Amniotic stem cell (primary cell): ENCODE measurements around the gene VPS39.

ENCODE experiments used
- DNase-seq: peaks from one replicate; lab custom pipeline; 2025; lab: John Stamatoyannopoulos, UW

VPS39 gene

DNA sequence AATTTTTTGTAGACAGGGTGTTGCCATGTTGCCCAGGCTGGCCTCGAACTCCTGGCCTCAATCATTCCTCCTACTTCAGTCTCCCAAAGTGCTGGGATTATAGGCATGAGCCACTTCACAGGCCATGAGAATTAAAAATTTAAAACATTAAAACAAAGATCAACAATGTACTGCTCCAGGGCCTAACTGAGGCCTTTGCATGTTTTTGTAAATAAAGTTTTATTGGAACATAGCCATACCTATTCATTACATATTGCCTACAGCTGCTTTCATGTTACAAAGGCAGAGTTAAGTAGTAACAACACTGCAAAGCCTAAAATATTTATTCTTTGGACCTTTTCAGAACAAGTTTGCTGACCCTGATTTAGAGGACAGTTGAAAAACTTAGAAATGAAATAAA, 9.6 kb downstream of the VPS39 start:
- no peak for DNase-seq

DNA sequence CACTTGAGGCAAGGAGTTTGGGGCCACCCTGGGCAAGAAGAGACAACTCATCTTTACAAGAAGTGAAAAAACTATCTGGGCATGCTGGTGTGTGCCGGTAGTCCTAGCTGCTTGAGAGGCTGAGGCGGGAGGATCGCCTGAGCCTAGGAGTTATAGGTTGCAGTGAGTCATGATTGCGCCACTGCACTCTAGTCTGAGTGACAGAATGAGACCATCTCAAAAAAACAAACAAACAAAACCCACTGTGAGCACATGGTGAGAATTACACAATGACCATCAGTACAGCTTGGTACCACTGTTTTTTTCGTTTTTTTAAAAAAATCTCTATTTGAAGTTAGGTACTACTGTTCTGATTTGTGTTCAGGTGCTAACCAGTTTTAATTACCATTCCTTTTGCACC, 13.6 kb downstream of the VPS39 start:
- DNase-seq, result no peak

DNA sequence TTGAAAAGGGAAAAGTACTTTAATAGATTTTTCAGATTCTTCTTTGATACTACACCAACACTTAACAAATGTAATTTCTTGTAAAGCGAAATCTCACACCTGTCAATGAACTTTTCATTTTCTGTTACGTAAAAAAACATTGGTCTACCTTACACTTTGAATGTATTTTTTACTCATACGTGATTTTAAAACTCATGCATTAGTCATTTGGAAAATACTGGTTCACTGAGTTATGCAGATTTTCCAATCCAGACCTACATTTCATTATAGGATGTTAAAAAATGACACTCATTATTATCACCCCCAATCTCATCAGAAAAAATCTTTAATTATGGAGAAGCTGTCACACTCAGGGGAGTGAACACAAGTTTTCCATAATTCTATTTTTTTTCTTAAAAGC, 14.7 kb downstream of the VPS39 start:
- no peak for DNase-seq

DNA sequence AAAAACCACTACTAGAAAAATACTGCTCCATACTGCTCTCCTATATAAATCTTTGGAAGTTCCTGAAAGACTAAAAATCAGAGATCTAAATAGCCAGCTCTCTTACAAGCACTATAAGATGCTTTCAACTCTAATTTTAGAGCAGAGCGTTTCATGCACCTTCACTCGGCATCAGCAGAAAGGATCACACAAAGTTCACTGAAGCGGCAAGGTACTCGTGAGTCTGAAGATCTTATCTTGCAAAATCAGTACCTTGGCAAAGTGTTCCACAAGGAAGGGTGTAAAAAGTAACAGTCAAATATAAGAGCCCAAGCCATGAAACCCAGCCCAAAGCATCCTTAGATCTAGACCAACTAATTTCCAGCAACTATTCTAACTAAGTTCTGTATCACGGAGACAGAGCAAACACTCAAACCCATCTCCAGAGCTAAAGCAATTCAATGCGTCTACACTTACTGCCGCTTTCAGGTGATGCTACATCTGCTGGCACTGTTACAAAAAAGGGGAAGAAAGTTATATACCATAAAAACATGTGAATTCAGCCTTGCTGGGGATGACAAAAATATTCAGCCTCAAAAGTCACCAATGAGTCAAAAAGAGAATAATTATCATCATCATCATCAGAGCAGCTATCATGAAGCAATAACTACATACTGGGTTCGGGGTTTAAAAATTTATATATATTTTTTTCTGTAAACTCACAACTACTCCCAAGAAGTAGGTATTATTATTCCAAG, 16.3 kb downstream of the VPS39 start:
- DNase-seq, result no peak

DNA sequence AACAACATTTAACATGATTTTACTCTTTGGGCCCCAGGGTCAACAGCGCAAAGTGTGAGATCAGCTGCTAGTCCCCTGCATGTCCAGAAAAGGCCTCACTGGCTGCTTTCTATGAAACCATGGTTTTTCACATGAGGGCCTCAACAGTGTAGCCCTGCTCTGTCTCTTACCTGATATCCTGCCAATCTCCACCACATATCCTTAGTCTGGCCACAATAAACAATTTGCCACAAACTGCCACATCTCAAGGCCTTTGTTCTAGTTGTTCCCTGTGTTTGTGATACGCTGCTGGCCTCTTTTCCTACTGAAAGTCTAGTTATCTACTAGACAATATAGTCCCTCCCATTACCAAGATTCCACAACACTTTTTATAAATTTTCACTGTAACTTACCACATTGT, 17.7 kb downstream of the VPS39 start:
- no peak for DNase-seq

DNA sequence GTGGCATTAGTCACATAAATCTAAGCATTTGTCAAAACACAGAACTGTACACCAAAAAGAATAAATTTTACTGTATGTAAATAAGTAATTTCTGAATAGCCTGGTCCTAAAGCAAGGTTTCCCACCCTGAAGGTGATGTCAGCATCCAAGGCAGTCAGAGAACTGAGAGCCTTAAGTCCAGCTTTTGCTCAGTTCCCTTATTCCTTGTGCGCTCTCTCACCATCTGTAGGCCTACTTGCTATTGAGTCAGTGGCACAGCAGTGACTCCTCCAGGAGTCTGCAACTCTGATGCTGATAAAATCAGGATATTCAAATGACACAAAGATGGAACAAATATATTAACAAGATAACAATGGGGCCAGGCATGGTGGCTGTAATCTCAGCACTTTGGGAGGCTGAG, 22.3 kb downstream of the VPS39 start:
- no peak for DNase-seq

DNA sequence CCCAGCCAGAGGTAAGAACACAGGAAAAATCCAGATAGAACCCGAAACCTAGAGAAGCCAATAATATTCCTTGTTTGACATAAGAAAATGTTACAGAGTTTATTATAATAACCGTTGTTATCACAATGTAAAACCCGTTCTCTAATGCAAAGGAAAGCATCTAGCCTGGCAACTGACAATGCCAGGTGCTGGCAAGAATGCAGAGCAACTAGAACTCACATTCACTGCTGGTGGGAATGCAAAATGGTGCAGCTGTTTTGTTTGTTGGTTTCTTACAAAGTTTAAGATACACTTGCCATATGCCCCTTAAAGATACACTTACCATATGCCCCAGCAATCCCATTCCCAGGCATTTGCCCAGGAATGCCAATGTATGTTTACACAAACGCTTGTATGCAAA, 23.4 kb downstream of the VPS39 start:
- no peak for DNase-seq

DNA sequence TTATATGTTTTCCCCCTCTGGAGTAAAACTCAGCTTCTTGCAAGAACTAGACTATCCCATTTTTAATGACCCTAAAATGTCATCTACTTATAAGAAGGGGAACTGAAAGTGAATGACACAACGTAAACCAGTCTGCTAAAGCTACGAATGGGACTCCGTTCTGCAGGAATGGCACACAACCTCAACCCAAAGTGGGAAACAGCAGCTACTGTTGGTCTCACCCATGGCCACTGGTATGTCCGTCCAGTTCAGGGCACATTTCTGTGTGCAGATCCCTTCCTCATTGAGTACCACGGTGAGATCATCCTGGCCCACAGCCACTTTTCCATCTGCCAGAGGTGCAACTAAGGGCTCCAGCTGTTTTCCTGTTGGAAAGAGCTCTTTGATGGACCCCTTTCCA, 23.8 kb downstream of the VPS39 start:
- no peak for DNase-seq

DNA sequence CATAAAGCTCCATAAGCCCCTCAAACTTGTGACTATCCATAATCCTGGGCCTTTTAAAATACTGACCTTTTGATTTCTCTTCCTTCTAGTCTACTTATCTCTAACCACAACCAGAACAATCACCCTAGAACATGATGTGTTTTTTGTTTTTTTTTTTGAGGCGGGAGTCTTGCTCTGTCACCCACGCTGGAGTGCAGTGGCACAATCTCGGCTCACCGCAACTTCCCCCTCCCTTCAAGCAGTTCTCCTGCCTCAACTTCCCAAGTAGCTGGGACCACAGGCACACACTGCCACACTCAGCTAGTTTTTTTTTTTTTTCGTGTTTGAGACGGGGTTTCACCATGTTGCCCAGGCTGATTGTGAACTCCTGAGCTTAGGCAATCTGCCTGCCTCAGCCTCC, 25.1 kb downstream of the VPS39 start:
- DNase-seq, result no peak

DNA sequence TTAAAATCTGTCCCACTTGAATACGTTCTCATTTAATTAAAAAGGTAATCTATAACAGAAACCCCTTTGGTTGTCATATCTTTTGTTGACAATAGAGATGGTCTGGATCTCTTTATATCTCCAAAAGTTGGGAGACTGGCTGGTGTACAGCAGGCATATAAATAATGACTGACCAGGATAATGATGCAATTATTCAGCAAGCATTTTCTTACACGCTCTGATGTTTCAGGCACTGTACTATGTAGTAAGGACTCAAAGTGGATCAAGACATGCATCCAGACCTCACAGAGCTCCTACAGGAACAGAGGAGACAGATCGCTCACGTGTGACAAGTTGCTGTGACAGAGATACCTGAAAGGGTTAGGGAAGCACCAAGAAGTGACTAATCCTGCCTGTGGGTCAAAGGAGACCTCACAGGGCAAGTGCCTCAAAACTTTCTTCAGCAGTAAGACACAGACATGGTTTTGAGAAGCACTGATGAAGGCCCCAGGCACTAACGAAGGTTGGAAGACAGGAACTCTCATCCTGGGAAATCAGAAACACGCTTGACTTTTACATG, 25.7 kb downstream of the VPS39 start:
- DNase-seq, result no peak

DNA sequence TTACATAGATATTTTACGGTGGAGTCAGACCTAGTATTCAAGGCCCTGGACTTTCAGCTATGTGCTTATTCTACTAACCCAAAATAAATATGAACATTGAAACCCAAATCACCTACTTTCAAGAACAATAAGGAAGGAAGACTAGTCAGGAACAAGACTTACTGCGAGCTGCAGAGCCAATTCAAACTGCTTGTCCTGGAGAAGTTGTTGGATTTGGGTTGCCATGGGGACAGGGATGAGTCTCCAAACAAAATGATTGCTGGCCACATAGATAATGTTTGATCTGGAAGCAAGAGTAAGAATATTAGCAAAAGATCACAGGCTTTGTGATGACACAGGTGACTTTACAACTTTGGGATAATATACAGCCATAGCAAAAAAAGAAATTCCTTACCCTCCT, 30.0 kb downstream of the VPS39 start:
- DNase-seq, result no peak

DNA sequence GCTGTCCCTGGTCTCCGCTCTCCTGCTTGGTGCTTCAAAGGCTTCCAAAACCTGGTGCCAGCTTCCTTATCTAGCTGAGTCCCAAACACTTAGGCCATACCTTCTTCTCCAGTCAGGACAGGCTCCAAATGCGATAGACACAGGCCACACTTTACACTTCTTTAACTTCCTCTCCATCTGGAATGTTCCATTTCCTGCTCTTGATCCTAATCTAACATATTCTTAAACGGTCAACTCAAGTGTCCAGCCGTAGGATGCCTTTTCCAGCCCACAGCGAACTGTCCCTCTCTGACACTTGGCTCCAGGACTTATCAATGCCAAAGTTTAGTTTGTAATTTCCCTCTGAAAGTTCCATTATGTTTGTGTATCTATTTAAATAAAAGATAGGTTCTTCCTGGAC, 32.4 kb downstream of the VPS39 start:
- DNase-seq, result no peak

DNA sequence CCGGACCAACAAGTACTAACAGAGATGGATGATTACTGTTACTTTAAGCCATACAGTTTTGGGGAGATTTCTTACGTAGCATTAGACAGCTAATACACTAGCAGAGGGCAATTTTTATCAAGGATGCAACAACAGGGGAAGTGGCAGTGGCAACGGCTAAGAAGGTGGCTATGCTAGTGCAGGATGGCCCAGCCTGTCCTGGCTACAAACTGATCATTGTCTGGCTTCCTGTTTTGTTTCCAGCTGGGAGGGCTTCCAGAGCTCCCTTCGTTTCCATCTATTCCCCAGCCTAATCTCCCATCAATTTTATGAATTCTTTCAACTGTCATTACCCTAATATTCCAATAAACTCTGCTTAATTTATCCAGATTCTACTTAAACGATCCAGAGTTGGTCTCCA, 35.6 kb downstream of the VPS39 start:
- DNase-seq, result no peak

DNA sequence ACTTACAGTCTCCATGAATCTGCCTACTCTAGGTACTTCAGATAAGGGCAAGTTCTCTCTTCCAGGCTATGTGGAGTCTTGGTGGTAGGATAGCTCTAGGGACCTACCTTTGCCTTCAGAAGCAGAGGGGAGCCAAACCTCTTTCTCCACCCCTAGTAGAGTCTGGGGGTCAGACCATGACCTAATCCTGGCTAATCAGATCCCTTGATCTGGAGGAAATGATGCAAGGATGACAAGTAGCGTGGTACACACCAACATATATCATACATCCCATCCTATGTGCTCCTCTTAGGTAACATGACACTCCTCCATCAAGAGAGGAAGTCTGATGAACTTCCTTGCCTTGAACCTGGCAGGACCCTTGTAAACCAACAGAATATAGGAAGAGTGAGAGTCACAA, 36.3 kb downstream of the VPS39 start:
- DNase-seq, result no peak

DNA sequence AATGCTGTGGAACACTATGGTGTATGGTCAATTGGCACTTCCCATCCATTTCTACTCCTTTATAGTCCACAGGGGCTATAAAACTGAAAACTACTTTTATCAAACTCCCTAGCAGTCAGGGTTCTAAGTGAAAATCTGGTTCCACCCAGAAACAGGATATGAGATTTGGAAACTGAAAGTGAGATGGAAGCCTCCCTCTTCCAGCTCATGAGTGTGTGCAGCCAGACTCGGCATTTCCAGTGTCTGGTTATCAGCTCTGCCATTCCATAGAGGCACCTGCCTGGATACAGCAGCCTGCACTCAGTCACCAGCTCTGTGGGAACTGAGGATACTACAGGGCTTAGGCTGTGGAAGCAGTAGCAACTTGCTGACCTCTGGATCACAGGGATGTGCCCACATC, 37.0 kb downstream of the VPS39 start:
- no peak for DNase-seq

DNA sequence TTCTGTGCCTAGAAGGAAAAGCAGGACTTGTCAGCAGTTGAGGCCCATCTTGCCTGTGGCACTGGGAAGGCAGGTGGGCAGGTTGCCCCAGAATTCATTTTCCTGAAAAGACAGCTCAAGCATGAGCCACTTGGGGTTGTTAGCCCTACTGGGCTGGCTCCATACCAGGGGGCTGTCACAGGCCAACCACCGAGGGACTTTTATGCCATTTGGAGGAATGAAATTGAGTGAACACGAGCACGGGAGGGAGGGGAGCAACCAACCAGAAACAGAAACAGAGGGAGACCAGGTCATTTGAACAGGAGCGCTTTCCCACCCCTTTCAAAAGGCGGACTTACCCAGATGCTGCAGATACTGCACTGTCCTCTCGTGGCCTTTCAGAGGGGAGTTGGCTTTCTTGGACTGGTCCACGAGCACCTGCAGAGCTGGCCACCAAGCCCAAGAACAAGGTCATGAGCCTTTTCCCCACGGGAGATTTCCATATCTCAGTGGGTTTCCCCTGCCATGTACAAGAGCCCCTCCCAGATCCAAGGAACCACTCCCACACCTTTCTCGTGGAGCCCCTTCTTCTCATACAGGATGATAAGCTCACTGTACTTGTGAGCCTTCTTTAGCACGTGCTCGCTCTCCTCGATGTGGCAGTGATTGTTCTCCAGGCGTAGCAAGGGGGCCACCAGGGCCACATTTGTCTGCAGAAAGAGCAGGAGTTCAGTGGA, 41.7 kb downstream of the VPS39 start:
- no peak for DNase-seq

DNA sequence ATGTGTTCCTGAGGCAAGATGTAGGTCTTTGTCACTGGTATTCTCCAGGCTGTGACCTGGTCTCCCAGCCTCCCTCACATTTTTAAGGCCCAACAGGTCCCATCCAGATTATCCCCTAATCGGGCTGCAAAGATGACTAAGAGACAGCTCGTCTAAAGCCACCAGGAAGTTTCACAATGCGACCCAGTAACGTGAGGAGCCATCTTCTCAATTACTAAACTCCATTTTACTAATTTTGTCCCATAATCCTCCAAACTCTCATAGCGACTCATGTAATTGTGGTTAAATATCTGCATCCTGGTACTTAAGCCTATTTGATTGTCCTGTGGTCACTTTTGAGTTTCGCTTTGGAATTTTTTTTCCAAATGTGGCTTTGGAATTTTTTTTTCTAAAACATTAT, 43.0 kb downstream of the VPS39 start:
- DNase-seq, result no peak

DNA sequence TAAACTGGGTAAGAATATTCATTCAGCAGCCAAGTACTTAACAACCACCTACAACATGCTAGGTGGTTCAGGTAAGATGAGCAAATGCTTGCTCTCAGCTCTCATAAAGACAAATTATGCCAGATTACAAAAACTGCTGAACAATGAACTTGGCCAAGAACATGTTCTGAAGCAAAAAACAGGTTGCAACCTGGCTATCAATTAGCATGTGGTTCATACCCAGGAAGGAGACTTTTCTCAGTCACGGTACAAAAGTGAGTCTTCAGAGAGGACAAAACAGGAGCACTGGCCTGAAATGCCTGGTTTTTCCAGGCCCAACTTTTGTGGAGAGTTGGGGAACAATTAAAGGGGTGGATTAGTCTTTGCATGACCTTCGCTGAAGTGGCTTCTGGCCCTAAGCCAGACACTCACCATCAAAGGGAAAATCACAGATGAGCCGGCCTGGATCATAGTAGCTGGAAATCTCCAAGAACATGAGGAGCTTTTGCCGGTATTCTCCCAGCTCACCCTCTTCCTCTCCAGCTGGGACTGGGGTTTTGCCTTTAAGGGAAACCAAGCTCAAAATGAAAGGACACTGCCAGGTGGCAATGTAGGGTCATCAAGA, 44.1 kb downstream of the VPS39 start:
- no peak for DNase-seq

DNA sequence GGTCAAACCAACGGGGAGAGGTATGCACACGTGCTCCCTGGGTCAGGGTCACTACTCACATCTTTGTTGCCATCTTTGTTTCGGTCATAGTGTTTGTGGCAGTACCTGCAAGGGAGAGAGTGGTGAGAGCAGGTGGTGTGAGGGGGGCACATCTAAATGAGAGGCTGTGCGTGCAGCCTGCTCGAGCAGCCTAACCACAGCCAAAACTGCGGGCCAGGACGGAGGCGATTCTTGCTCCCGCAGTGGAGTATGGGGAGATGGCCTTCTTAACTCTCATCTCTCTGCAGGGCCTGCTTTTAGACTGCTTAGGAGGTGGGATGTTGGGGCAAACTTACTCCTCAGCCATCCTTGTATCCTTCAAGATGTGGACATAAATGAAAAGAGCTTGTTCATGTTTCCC, 44.8 kb downstream of the VPS39 start:
- DNase-seq, result no peak

DNA sequence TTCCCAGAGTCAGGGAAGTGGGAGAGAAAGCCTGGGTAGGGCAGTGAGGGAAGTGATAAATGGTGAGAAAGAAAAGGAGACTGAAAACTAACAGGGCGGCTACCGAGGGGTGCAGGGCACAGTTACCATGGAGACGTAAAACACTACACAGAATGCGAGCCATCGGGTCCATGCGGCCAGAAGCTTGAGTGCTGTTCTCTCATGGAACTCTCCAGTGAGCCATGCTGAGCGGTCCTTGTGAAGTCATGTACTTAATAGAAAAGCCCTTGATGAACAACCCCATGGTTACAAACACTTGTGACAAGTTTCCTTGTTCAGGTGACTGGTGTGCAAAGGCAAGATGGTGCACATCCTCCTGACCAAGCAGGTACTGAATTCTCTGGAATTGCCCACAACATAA, 48.0 kb downstream of the VPS39 start:
- DNase-seq, result no peak

DNA sequence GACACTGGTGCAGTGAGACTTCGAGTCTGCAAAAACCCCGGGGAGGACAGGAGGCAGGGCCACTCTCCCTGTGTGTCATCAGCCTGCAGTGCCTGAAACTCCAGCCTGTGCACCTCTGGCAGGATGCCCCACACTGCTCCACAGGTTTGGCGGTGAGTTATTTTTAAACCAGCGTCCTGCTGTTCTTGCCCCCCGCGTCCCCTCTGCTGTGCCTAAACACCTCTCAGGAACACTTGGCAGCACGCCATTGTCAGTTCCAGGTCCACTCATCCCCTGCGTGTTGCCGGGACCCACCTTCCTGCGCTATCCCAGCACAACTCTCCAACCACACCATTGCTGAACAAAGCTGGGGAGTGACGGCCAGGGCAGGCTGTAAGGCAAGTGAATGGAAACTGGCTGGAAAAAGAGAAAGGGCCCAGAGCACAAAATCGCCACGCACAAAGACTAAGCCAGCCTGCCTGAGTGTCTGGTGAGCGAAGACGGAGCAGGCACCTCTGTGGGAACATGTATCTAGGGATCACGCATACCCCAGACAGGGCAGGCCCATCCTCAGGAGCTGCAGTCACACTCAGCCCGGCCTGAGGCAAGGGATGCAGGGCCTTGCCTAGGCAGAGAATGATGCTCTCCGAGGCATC, 48.6 kb downstream of the VPS39 start:
- DNase-seq, result no peak

DNA sequence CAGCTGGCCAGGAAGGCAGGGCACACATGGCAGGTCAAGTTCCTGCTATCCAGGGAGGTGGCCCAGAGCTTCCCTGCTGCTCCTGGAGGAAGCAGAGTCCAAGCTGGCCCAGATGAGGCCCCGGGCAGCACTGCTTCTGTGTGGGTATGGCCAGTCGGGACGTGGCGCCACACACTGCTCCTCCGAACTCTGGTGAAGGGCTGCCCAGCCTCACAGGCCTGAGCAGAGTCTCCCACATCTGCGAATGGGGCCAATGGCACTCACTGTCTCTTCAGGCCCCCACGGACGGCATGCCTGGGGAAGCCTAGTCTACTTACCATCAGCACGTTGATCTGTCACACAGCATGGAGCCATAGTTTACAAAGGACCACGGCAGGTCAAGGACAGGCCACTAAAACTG, 49.2 kb downstream of the VPS39 start:
- DNase-seq, result no peak
